ENCODE results near the gene NAB2. TPM values are rescaled to one million over a fixed set of nuclear protein-coding genes. Genes with fewer than 3 reads are reported as not detected.

Gene NAB2
- polyA plus RNA-seq, 1 donor (not counting 4 experiments of a cell fraction or from before 2014, with no cell fraction given): 22.0 TPM

DNA sequence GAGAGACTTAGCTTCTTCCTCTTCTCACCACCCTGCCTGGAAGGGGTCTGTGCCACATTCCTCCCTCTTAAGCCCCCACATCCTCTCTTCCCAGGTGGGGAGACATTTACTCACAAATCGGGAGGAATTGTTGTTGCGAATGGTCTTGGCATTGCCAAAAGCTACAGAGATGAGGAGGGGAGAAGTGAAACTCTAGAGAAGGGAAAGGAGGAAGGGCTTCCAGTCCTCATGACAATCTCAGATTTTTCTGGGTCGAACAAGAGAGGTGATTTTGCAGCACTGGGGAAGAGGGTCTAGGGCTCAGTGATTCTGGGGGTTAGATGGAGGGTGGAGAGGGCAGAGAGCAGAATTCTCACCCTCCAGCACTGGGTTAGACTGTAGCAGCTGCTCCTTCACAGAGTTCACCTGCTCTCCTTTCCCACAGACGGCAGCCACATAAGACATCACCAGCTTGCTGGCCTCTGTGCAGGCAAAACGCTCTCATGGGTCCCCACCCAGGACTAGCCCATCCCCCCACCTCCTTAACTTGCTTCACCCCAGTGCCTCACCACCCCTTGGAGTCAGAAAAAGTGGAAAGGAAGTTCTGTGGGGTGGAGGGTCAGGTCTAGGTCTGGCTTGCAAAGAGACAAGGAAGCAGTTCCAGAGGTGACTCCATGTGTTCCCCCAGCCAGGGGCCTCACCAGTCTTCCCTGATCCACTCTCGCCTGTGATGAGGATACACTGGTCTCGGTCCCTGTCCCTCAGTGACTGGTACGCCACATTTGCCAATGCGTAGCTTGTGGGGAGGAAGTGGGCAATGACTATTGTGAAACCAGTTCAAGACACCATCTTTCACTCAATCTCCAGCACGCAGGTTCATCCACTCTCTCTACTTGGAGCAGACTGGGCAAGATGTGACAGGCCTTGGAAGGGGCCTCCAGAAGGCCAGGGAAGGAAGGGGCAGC is 41.7 kb upstream of the NAB2 start:
- no peak overlapping the region for H3K27ac ChIP-seq (ENCODE audit: control insufficient read depth, insufficient read depth, low read length)
- no peak overlapping the region for H3K4me3 ChIP-seq (ENCODE audit: control insufficient read depth in 2 of 3, extremely low read depth in 1 of 3, insufficient read depth in 2 of 3, low read depth in 1 of 3, low read length in 3 of 3)
- no peaks in the 10 kb centered on the region for H3K4me1 ChIP-seq (ENCODE audit: control insufficient read depth, extremely low read depth, insufficient read depth, low read length)
- dilution Hi-C loops (cut with MboI; ENCODE audit: extremely low pct_ligation_motif_present, low sequenced_read_pairs): no loop called here
- no peaks in the 10 kb centered on the region for H3K9me3 ChIP-seq (ENCODE audit: control insufficient read depth, low read depth, low read length)
- no peaks in the 10 kb centered on the region for H3K79me2 ChIP-seq (ENCODE audit: control insufficient read depth, insufficient read depth, low read length)
- no peak overlapping the region for H2AFZ ChIP-seq (ENCODE audit: control insufficient read depth, low read length)
- no peak overlapping the region for H3K4me2 ChIP-seq (ENCODE audit: control insufficient read depth, extremely low read depth, insufficient read depth, low read depth, low read length)
- H3K9ac ChIP-seq (ENCODE audit: control insufficient read depth, extremely low read depth, insufficient read depth, low read length): no peak overlapping the region
- peaks cover 20% of the 10 kb centered on the region for H3K27me3 ChIP-seq (ENCODE audit: control insufficient read depth, extremely low read depth, insufficient read depth, low read length)
- DNase-seq (ENCODE audit: low read depth, low spot score) (no peak), FAIRE-seq (no peak)
- no peaks in the 10 kb centered on the region for H3K36me3 ChIP-seq (ENCODE audit: control insufficient read depth in 2 of 2, extremely low read depth in 1 of 2, insufficient read depth in 2 of 2, low read length in 2 of 2)
- no peaks in the 10 kb centered on the region for H4K20me1 ChIP-seq (ENCODE audit: control insufficient read depth, extremely low read depth, insufficient read depth, low read length)
- TF ChIP-seq, protein P1, sequence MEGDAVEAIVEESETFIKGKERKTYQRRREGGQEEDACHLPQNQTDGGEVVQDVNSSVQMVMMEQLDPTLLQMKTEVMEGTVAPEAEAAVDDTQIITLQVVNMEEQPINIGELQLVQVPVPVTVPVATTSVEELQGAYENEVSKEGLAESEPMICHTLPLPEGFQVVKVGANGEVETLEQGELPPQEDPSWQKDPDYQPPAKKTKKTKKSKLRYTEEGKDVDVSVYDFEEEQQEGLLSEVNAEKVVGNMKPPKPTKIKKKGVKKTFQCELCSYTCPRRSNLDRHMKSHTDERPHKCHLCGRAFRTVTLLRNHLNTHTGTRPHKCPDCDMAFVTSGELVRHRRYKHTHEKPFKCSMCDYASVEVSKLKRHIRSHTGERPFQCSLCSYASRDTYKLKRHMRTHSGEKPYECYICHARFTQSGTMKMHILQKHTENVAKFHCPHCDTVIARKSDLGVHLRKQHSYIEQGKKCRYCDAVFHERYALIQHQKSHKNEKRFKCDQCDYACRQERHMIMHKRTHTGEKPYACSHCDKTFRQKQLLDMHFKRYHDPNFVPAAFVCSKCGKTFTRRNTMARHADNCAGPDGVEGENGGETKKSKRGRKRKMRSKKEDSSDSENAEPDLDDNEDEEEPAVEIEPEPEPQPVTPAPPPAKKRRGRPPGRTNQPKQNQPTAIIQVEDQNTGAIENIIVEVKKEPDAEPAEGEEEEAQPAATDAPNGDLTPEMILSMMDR (optimal IDR thresholded peaks at IDR 0.05 in 1 of 3, IDR thresholded peaks at IDR 0.05 in 1 of 3, conservative IDR thresholded peaks at IDR 0.05 in 1 of 3; ENCODE audit: extremely low read depth in 1 of 3, insufficient read depth in 2 of 3, low read length in 3 of 3): no peak
- H3K9me1 ChIP-seq (ENCODE audit: control insufficient read depth, extremely low read depth, insufficient read depth, low read length): no peaks in the 10 kb centered on the region

DNA sequence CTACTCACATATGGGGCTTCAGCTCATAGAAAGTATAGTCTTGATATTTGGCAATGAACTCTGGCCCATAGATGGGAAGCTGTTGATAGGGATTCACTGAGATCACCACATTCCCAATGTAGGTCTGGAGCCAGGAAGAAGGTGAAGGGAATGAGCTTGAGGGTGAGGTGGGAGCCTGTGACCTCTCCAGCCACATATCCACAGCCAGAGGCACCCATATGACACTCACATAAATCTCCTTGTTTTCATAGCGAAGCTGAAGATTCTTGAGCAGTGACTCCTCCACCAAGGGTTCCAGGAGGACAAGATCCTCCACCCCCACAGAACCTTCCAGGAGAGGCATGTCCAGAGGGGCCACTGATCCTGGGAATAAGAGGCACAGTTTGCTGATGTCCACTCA is 40.9 kb upstream of the NAB2 start:
- no peak for DNase-seq (ENCODE audit: low read depth, low spot score)
- Histone ChIP-seq H4K20me1 (ENCODE audit: control insufficient read depth, extremely low read depth, insufficient read depth, low read length) (no peaks in the 10 kb centered on the region), H3K4me2 (ENCODE audit: control insufficient read depth, extremely low read depth, insufficient read depth, low read depth, low read length) (no peak overlapping the region), H3K4me1 (ENCODE audit: control insufficient read depth, extremely low read depth, insufficient read depth, low read length) (no peaks in the 10 kb centered on the region), H3K27me3 (ENCODE audit: control insufficient read depth, extremely low read depth, insufficient read depth, low read length) (peaks cover 20% of the 10 kb centered on the region), H3K79me2 (ENCODE audit: control insufficient read depth, insufficient read depth, low read length) (no peaks in the 10 kb centered on the region), H3K4me3 (ENCODE audit: control insufficient read depth in 2 of 3, extremely low read depth in 1 of 3, insufficient read depth in 2 of 3, low read depth in 1 of 3, low read length in 3 of 3) (no peak overlapping the region), H3K36me3 (ENCODE audit: control insufficient read depth in 2 of 2, extremely low read depth in 1 of 2, insufficient read depth in 2 of 2, low read length in 2 of 2) (no peaks in the 10 kb centered on the region), H3K27ac (ENCODE audit: control insufficient read depth, insufficient read depth, low read length) (no peak overlapping the region), H3K9me3 (ENCODE audit: control insufficient read depth, low read depth, low read length) (no peaks in the 10 kb centered on the region), H3K9me1 (ENCODE audit: control insufficient read depth, extremely low read depth, insufficient read depth, low read length) (no peaks in the 10 kb centered on the region), H3K9ac (ENCODE audit: control insufficient read depth, extremely low read depth, insufficient read depth, low read length) (no peak overlapping the region), H2AFZ (ENCODE audit: control insufficient read depth, low read length) (no peak overlapping the region)
- TF ChIP-seq EZH2 (IDR thresholded peaks at IDR 0.05; ENCODE audit: low read length): no peak
- TF ChIP-seq, protein P1 (optimal IDR thresholded peaks at IDR 0.05 in 1 of 3, IDR thresholded peaks at IDR 0.05 in 1 of 3, conservative IDR thresholded peaks at IDR 0.05 in 1 of 3; ENCODE audit: extremely low read depth in 1 of 3, insufficient read depth in 2 of 3, low read length in 3 of 3): no peak
- no peak for FAIRE-seq
- dilution Hi-C loops (cut with MboI; ENCODE audit: extremely low pct_ligation_motif_present, low sequenced_read_pairs): no loop called here

Measured in keratinocyte (primary cell).